Activated gamma-delta T cell (primary cell): ENCODE results near the gene ZDHHC6.
"Not testable (repeated sequence)": the region's sequence is repeated elsewhere in the genome, so short reads cannot be mapped to it uniquely, and the experiment has no call there.

Experiments used
- DNase-seq: peaks from one replicate; lab custom pipeline; 2025; lab: John Stamatoyannopoulos, UW

ZDHHC6 gene

DNA sequence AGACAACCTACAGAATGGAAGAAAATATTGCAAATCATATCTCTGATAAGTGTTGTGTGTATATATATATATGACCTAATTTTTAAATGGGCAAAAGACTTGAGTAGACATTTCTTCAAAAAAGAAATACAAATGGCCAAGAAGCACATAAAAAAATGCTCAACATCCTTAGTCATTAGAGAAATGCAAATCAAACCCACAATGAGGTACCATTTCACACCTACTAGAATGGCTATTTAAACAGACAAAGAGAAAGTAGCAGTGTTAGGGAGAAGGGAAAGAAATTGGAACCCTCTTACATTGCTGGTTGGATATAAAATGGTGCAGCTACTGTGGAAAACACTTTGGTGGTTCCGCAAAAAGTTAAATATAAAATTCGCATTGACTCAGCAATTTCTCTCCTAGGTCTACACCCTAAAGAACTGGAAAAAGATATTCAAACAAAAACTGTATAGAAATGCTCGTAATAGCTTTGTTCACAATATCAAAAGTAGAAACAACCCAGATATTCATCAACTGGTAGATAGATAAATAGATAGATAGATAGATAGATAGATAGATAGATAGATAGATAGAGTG, 56.5 kb downstream of the ZDHHC6 start:
- DNase-seq = no peak

DNA sequence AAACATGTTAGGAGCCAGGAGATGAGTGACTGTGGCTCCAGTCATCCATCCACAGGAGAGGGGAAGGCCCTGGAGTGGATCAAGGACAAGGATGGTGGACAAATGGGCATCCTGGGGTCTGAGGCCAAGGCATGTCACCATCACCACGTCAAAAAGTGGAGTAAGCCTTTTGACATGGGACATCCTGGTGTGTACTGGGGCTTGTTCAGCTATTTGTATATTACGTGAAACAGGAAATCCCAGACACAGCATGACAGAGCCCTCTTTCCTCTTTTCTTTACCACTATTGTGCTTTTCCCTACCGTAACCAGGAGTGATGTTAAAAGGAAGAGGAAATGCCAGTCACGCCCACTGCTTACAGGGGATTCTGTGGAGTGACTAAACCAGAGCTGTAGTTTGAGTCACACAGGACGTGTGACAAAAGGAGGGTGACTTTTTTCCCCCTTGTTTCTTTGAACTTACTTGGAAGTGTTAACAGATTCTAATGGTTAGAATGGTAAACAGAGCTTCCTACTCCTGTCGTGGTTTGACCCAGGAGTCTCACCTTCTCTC, 57.4 kb downstream of the ZDHHC6 start:
- DNase-seq = no peak

DNA sequence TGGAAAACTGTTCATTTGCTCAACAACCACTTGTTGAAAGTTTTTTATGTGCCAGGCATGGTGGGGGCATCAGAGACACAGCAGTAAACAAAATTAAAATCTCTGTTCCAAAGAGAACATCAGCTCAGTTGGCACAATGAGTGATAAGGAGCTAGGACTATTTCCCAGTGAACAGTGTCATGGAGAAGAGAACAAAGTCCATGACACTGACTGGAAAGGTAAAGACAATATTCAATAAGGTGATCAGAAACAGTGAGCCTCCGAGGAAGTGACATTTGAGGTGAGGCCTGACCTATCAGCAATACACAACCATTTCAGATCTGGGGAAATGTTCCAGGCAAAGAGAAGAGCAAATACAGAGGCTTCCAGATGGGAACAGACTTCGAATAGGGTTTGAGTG, 58.2 kb downstream of the ZDHHC6 start:
- no peak for DNase-seq

DNA sequence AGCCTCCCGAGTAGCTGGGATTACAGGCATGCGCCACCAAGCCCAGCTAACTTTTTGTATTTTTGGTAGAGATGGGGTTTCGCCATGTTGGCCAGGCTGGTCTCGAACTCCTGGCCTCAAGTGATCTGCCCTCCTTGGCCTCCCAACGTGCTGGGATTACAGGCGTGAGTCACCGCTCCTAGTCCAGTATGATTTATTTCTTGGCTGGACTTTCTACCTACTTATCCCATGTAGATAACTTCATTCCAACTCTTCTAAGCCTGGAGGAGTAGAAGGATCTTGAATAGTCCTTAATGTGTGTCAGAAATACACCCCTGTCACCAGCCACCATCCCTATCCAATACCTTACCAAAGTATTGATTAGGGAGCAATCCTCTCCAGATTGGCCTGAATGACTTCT, 58.7 kb downstream of the ZDHHC6 start:
- DNase-seq = not testable (repeated sequence)

DNA sequence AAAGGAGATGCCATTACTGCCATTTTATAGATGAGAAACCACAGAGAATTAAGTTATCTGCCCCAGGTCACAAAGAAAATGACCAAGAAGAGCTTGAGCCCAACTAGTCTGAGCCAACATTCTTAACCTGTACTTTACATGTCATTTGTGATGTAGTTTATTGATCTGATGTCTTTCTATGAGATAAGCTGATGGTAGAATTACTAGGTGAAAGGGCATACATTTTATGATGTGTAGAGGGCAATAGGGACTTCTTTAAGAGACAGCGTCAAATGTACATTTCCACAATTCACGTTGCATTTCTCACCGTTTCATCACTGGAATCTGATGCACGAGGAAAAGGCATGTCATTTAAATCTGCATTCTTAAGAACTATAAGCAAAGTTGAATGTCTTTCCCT, 61.5 kb downstream of the ZDHHC6 start:
- no peak for DNase-seq

DNA sequence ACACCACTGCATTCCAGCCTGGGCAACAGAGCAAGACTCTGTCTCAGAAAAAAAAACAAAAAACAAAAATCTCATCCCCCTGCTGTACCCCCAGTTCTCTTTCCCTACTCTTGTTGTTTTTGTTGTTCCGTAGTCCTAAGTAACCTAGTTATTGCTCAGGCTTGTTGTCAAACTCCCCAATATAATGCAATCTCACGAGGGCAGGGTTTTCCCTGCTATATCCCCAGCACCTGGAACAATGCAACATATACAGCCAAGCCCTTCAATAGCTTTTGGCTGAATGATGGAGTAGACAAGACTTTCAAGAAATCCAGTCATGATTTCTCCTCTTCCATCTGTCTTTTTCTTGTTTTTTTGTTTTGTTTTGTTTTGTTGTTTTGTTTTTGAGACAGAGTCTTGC, 62.6 kb downstream of the ZDHHC6 start:
- no peak for DNase-seq

DNA sequence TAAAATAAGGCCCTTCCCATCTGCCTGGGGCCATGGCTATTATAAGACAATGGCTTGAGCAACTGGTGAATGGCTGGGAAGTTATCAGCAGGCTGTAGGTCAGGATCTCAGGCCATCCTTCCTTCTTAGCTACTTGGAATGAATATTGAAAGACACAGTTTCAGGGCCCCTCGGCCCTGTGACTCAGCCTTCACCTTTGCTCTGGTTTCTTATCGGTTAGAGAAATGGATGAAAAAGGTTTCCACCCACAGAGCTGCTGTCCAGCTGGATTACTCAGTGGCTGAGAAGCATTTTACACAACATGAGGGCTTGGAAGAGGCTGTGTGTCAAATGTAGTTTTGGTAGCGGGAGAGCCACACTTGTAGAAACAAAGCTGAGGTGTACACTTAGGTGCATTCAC, 63.4 kb downstream of the ZDHHC6 start:
- no peak for DNase-seq

DNA sequence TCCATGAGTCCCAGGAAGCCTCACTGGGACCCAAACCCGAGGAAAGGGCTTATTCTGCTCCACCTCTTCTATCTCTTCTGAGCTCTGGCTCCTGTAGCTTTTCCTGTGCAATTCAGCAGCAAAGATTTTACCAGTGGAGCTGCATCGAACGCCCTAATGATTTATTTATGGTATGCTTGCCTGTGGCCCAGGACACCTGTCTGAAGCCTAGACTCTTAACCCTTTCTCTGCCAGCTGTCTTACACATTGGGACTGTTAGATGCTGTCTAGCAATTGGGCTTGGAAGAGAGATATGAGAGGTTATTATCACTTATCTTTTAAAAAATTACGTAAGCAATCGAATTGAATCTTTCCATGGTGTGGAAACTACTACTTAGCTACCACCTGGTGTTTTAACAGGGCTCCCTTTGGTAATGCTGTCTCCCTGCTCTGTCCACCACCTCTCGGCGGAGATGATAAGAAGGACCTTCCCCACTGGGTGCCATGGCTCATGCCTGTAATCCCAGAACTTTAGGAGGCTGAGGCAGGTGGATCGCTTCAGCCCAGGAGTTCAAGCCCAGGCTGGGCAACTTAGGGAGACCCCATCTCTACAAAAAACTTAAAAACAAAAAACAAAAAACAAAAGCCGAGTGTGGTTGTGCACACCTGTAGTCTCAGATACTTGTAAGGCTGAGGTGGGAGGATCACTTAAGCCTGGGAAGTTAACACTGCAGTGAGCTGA, 64.0 kb downstream of the ZDHHC6 start:
- no peak for DNase-seq
